ENCODE measurements around the gene JAGN1. TPM values are rescaled to one million over a fixed set of nuclear protein-coding genes. Genes with fewer than 3 reads are reported as not detected.

The JAGN1 gene
- total RNA-seq, result 20.1 TPM

DNA sequence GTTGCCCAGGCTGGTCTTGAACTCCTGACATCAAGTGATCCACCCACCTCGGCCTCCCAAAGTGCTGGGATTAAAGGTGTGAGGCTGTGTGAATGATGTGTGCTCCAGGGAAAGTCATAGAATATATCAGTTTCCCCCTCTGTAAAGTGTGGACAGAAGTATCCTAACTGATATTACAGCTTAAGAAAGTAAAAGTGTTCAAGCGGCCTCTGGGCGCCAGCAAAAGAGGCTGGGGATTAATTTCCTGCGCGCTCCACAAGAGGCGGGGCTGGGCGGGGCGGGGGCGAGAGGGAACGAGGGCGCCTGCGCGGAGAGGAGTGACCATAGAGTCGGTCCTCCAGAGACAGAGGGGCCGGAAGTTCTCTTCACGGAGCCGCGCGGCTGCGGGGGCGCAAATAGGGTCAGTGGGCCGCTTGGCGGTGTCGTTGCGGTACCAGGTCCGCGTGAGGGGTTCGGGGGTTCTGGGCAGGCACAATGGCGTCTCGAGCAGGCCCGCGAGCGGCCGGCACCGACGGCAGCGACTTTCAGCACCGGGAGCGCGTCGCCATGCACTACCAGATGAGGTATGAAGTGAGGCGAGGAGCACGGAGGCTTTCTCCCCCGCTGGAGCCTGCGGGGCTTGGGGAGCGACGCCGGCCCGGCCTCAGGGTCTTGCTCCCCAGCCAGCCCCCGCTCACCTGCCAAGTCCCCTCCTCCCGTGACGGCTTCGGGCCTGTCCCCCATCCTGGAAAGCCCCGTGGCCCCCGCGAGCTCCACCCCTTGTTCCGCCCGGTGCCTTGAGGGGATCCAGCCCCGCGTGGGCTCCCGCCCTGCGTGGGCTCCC, at the start of gene JAGN1:
TSS of gene JAGN1 (plus strand) at position 362 of the 823 bp plus-strand sequence. CDS start at position 475, 113 bp downstream.

DNA sequence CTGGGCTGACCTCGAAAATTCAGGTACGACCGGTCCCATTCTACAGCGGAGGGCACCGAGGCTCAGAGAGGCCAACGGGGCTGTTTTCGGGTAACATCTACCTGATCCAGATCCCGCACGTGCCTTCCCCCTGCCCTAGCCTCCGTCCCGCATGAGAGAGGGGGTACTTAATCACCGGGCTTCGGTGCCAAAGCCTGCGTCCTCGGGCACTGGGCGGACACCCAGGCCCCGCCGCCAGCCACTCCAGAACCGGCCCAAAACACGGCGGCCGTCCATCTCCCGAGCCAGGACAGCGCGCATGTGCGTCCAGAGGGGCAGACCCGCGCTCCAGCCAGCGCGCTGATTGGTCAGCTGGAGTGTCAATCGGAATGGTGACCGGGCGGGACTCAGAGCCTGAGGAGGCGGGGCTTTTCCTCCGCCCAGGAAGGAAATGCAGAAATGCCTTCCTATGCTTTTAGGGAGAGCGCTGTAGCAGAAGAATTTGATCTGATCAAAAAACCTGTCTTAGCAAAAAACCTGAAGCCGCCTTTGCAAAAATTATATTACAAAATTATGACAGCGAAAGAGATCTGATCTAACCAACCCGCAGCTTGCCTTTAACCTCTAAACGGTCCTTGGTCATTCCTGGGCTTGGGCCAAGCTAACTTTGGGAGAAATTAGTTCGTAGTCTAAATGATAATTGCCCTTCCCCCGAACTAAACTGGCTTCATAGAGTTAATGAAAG, 46.5 kb upstream of the JAGN1 start, which contains the start of gene RPUSD3:
TSS of gene RPUSD3 (minus strand) at position 294 of the 724 bp plus-strand sequence. CDS start at position 276, 18 bp downstream.

DNA sequence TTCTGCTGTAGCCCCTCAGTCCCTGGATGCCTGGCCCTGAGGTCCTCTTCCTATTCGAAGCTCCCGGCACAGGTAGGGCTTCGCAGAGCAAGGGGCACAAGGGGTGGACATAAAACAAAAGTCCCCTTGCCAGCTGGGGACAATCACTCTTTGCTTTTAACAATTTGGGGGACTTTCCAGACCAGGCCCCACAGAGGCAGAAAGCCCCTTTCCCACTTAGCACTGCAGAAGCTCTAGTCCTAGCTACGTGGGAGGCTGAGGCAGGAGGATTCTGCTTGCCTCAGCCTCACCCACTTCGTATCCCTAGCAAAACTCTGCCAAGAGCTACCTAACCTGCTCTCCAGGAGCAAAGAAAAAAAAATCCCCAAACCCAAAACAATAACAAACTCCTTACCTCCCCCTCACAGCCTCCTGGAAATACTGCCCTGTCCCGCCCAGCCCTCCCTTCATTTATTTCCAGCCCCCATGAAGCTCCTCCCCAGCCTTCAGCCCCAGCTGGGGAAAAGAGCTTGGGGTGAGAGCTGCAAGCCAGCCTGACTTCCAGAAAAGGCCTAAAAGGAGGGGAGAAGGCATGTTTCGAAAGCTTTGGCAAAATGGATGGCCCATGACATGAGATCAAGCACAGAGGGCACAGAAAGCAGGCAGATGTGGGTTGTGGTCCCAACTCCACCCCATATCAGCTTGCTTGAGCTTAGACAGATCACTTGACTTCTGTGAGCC, 10.4 kb upstream of the JAGN1 start, which contains the start of gene CIDEC:
TSS of gene CIDEC (minus strand) at position 424 of the 720 bp plus-strand sequence. CDS start 1,767 bp downstream, outside the sequence.

GRCh38 chr3:9902372-9903237, 12.2 kb downstream of the JAGN1 start, which contains the start of gene IL17RE:
Gene IL17RE (plus strand): TSS chr3:9902848. CDS start chr3:9902933, 85 bp downstream.

GRCh38 chr3:9916734-9917680, 26.6 kb downstream of the JAGN1 start, which contains the start of gene IL17RC:
Gene IL17RC (plus strand): TSS chr3:9917098. CDS start chr3:9917316, 218 bp downstream.

GRCh38 chr3:9933561-9934234, 43.3 kb downstream of the JAGN1 start, which contains the start of gene CRELD1:
Gene CRELD1 (plus strand): TSS chr3:9933834. CDS start chr3:9934439, 605 bp downstream.

Small RNAs within 50 kb of the gene (small RNA-seq; reads per million reads assigned to genes)
- not detected for gene RNU6-882P

Other genes starting within 250 kb of the JAGN1 start
- 18.9 TPM for gene MTMR14, start 241.1 kb upstream of the JAGN1 start, total RNA-seq
- gene CPNE9, start 186.8 kb upstream of the JAGN1 start, total RNA-seq, result 12.7 TPM
- gene BRPF1, start 158.9 kb upstream of the JAGN1 start, total RNA-seq, result 12.9 TPM
- gene OGG1, start 140.7 kb upstream of the JAGN1 start, total RNA-seq, result 69.9 TPM
- gene CAMK1, start 120.7 kb upstream of the JAGN1 start, total RNA-seq, result 53.5 TPM
- gene TADA3, start 98.1 kb upstream of the JAGN1 start, total RNA-seq, result 39.2 TPM
- 131 TPM for gene ARPC4, start 97.5 kb upstream of the JAGN1 start, total RNA-seq
- gene TTLL3, start 80.3 kb upstream of the JAGN1 start, total RNA-seq, result 18.7 TPM
- gene RPUSD3, start 46.6 kb upstream of the JAGN1 start, total RNA-seq, result 21.0 TPM
- not detected for gene CIDEC, start 10.4 kb upstream of the JAGN1 start, total RNA-seq
- 1.4 TPM for gene IL17RE, start 12.2 kb downstream of the JAGN1 start, total RNA-seq
- 4.8 TPM for gene IL17RC, start 26.5 kb downstream of the JAGN1 start, total RNA-seq
- 27.2 TPM for gene CRELD1, start 43.2 kb downstream of the JAGN1 start, total RNA-seq
- 9.9 TPM for gene PRRT3, start 61.8 kb downstream of the JAGN1 start, total RNA-seq
- gene EMC3, start 96.2 kb downstream of the JAGN1 start, total RNA-seq, result 51.2 TPM
- gene FANCD2, start 135.8 kb downstream of the JAGN1 start, total RNA-seq, result 7.2 TPM
- not detected for gene FANCD2OS, start 217.6 kb downstream of the JAGN1 start, total RNA-seq
- 99.4 TPM for gene BRK1, start 225.1 kb downstream of the JAGN1 start, total RNA-seq

Measured in diencephalon (tissue), 1 donor.